Stimulated activated naive CD8-positive, alpha-beta T cell treated with anti-CD3 and anti-CD28 coated beads, Interleukin-15, amount 100 ng/mL, for 72 hours (primary cell): ENCODE results near the gene RAB28.

Source experiments
- ATAC-seq: fragments of 150-1000 bp; cut with Tn5 transposase; 2 replicates; pipeline ENCODE4 v1.10.0; 2021; ENCODE audit warnings: mild to moderate bottlenecking, moderate library complexity
- DNase-seq, 2 donors: peaks; one replicate each; pipeline ENCODE4 v3.0.0; 2021 to 2022
- H3K27ac Mint-ChIP-seq, 2 donors: one replicate each; pipeline ENCODE4 v1.8.0; 2022; ENCODE audit warnings: mild to moderate bottlenecking in 2 of 2, mixed read lengths in 2 of 2, moderate library complexity in 2 of 2
- H3K27me3 Mint-ChIP-seq: one replicate; pipeline ENCODE4 v1.8.0; 2022; ENCODE audit warnings: mixed read lengths
- H3K4me1 Mint-ChIP-seq: one replicate; pipeline ENCODE4 v1.8.0; 2022; ENCODE audit warnings: mild to moderate bottlenecking, mixed read lengths
- H3K4me3 Mint-ChIP-seq, 2 donors: one replicate each; pipeline ENCODE4 v1.8.0; 2022; ENCODE audit warnings: mild to moderate bottlenecking in 2 of 2, mixed read lengths in 2 of 2, moderate library complexity in 1 of 2
- H3K9me3 Mint-ChIP-seq, 2 donors: one replicate each; pipeline ENCODE4 v1.8.0; 2022; ENCODE audit warnings: mixed read lengths in 2 of 2

The RAB28 gene

GRCh38 chr4:13522282-13523104, 38.4 kb upstream of the RAB28 start:
- Mint-ChIP-seq H3K27me3 (peaks cover 67% of the 10 kb centered on the region), H3K9me3 (peaks cover 0 to 12% of the 10 kb centered on the region in 2 donors), H3K27ac (no peak overlapping the region), H3K4me3 (peak overlapping the region; percentile 55 to 82), H3K4me1 (peaks cover 29% of the 10 kb centered on the region)
- ATAC-seq (peak; percentile 71), DNase-seq (peak; percentile 37 to 42)

- ATAC-seq (no peak), DNase-seq (no peak)
- no peak overlapping the region for H3K4me3 Mint-ChIP-seq
- no peak overlapping the region for H3K27ac Mint-ChIP-seq
- H3K9me3 Mint-ChIP-seq = peaks cover 0 to 12% of the 10 kb centered on the region in 2 donors
- H3K27me3 Mint-ChIP-seq = peaks cover 57% of the 10 kb centered on the region
- peaks cover 24% of the 10 kb centered on the region for H3K4me1 Mint-ChIP-seq
These were observed 36.9 kb upstream of the RAB28 start for GRCh38 chr4:13521047-13521446.

DNA sequence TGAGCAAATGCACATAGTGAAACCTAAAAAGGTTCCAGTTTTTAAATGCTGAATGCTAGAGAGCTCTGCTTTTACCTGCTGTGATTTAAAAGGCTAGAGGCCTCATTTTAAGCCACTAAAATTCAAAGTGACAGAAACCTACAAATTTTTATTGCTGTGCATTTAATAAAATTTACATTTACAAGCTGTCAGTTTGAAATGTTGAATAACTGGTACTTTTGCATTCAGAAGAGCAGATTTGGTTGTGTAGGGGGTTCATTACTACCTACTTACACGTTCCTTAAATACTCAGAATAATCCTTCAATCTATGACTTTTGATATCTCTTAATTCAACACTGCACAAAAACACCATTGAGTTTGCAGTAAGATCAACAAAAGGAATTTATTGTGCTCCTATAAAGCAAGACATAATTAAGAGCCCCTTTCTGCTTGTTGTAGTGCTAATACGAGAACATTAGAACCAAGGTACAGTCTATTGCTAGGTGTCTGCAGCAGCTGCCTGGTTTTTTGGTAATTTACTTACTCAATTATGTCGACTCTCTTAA, 32.2 kb upstream of the RAB28 start:
- no peaks in the 10 kb centered on the region for H3K4me1 Mint-ChIP-seq
- DNase-seq (no peak), ATAC-seq (no peak)
- H3K4me3 Mint-ChIP-seq = no peak overlapping the region
- H3K9me3 Mint-ChIP-seq = no peaks in the 10 kb centered on the region
- peaks cover 37% of the 10 kb centered on the region for H3K27me3 Mint-ChIP-seq
- H3K27ac Mint-ChIP-seq = no peak overlapping the region

DNA sequence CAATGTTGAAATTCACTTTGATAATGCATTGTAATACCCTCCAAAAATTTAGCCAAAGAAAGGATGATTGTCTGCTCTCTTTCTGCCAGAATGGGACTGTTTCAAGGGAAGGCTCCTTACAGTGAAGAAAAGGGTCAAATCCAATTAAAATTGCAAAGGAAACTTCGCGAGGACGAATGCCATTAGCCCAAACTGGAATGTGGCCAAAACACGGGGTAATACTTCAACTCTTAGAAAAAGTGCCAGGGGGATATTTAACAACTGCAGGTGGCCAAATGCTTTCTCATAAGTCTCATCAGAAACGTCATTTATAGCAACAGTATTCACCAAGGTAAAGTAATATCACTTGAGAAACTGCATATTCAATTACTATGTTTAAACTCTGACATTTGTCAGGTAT, 31.1 kb upstream of the RAB28 start:
- no peaks in the 10 kb centered on the region for H3K4me1 Mint-ChIP-seq
- no peaks in the 10 kb centered on the region for H3K9me3 Mint-ChIP-seq
- H3K4me3 Mint-ChIP-seq = no peak overlapping the region
- peaks cover 46% of the 10 kb centered on the region for H3K27me3 Mint-ChIP-seq
- no peak overlapping the region for H3K27ac Mint-ChIP-seq
- no peak for ATAC-seq
- no peak for DNase-seq

- Mint-ChIP-seq H3K27ac (no peak overlapping the region), H3K4me3 (no peak overlapping the region), H3K4me1 (no peaks in the 10 kb centered on the region), H3K27me3 (peaks cover 46% of the 10 kb centered on the region), H3K9me3 (no peaks in the 10 kb centered on the region)
- no peak for ATAC-seq
- no peak for DNase-seq
These were observed 30.6 kb upstream of the RAB28 start for GRCh38 chr4:13514722-13515121.

- no peak overlapping the region for H3K4me3 Mint-ChIP-seq
- DNase-seq (no peak), ATAC-seq (no peak)
- H3K27ac Mint-ChIP-seq = no peak overlapping the region
- H3K9me3 Mint-ChIP-seq = no peaks in the 10 kb centered on the region
- peaks cover 34% of the 10 kb centered on the region for H3K27me3 Mint-ChIP-seq
- no peaks in the 10 kb centered on the region for H3K4me1 Mint-ChIP-seq
These were observed 27.0 kb upstream of the RAB28 start for GRCh38 chr4:13511101-13511500.

- Mint-ChIP-seq H3K27ac (no peak overlapping the region), H3K4me1 (no peaks in the 10 kb centered on the region), H3K4me3 (no peak overlapping the region), H3K27me3 (peaks cover 38% of the 10 kb centered on the region), H3K9me3 (no peaks in the 10 kb centered on the region)
- DNase-seq = no peak
- no peak for ATAC-seq
These were observed 25.3 kb upstream of the RAB28 start for GRCh38 chr4:13509442-13509841.

GRCh38 chr4:13504374-13504773, 20.2 kb upstream of the RAB28 start:
- Mint-ChIP-seq H3K4me1 (no peaks in the 10 kb centered on the region), H3K27ac (no peak overlapping the region), H3K4me3 (no peak overlapping the region), H3K9me3 (no peaks in the 10 kb centered on the region), H3K27me3 (peaks cover 33% of the 10 kb centered on the region)
- ATAC-seq (no peak), DNase-seq (no peak)

- peaks cover 26% of the 10 kb centered on the region for H3K27me3 Mint-ChIP-seq
- no peak overlapping the region for H3K27ac Mint-ChIP-seq
These were observed 14.3 kb upstream of the RAB28 start for GRCh38 chr4:13498469-13498868.

GRCh38 chr4:13496605-13497004, 12.5 kb upstream of the RAB28 start:
- Mint-ChIP-seq H3K27ac (no peak overlapping the region), H3K9me3 (no peaks in the 10 kb centered on the region), H3K4me3 (no peak overlapping the region), H3K4me1 (no peaks in the 10 kb centered on the region), H3K27me3 (peaks cover 29% of the 10 kb centered on the region)
- ATAC-seq = no peak
- no peak for DNase-seq

More at GRCh38 chr4:13498469-13498868, 14.3 kb upstream of the RAB28 start:
- no peaks in the 10 kb centered on the region for H3K9me3 Mint-ChIP-seq
- no peak for DNase-seq
- no peak overlapping the region for H3K4me3 Mint-ChIP-seq
- no peak for ATAC-seq
- H3K4me1 Mint-ChIP-seq = no peaks in the 10 kb centered on the region

DNA sequence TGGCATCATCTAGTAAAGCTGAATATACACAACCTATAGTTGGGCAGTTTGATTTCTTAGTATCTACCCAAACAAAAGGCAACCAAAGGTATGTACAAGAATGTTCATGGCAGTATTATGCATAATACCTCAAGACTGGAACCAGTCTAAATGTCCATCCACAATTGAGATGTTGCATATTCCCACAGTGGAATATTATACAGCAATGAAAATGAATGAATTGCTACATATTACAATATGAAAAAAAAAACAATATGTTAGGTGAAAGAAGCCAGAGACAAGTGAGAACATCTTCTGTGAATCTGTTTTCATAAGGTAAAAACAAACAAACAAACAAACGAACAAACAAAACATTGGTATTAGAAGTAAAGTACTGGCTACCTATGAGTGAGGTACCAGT, 11.6 kb upstream of the RAB28 start:
- Mint-ChIP-seq H3K27me3 (peaks cover 29% of the 10 kb centered on the region), H3K9me3 (no peaks in the 10 kb centered on the region), H3K4me3 (no peak overlapping the region), H3K4me1 (no peaks in the 10 kb centered on the region), H3K27ac (no peak overlapping the region)
- no peak for ATAC-seq
- DNase-seq = no peak

DNA sequence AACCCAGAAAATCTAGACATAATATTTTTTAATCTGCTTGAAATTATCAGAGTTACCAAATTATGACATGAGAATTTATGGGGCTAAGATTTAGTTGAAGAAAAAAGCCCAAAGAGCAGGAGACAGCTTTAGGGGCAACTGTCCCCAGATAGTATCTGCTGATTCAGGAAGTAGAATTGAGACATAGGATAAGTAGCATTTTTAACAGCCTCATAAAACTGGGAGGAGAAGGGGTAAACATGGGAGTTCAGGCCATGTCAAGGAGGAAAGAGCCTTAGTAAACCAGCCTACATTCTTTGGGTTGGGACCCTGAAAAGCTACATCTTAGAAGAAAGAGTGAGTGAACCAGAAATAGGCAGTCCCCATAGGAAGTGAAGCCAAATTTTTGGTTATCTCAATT, 9.7 kb upstream of the RAB28 start:
- no peak for ATAC-seq
- DNase-seq = no peak
- Mint-ChIP-seq H3K4me1 (no peaks in the 10 kb centered on the region), H3K27me3 (peaks cover 39% of the 10 kb centered on the region), H3K27ac (no peak overlapping the region), H3K9me3 (no peaks in the 10 kb centered on the region), H3K4me3 (no peak overlapping the region)

GRCh38 chr4:13492747-13493146, 8.6 kb upstream of the RAB28 start:
- H3K27ac Mint-ChIP-seq = peak overlapping the region in 1 of 2 donors; percentile 52
- H3K4me1 Mint-ChIP-seq = no peaks in the 10 kb centered on the region
- H3K4me3 Mint-ChIP-seq = no peak overlapping the region
- ATAC-seq (no peak), DNase-seq (no peak)
- H3K9me3 Mint-ChIP-seq = no peaks in the 10 kb centered on the region
- H3K27me3 Mint-ChIP-seq = peaks cover 42% of the 10 kb centered on the region

GRCh38 chr4:13484749-13485221, 645 bp upstream of the RAB28 start:
- H3K4me3 Mint-ChIP-seq = peak overlapping the region; percentile 85 to 88
- H3K9me3 Mint-ChIP-seq = no peaks in the 10 kb centered on the region
- peak overlapping the region; percentile 99 for H3K27ac Mint-ChIP-seq
- peaks cover 17% of the 10 kb centered on the region for H3K4me1 Mint-ChIP-seq
- H3K27me3 Mint-ChIP-seq = peaks cover 13% of the 10 kb centered on the region
- DNase-seq = no peak
- ATAC-seq = peak; percentile 64

- peak; percentile 30 for ATAC-seq
- Mint-ChIP-seq H3K4me1 (peaks cover 17% of the 10 kb centered on the region), H3K27ac (peak overlapping the region; percentile 99), H3K4me3 (peak overlapping the region; percentile 85 to 88), H3K27me3 (peaks cover 3% of the 10 kb centered on the region), H3K9me3 (no peaks in the 10 kb centered on the region)
- DNase-seq = no peak
These were observed 395 bp downstream of the RAB28 start for GRCh38 chr4:13483768-13484121.

DNA sequence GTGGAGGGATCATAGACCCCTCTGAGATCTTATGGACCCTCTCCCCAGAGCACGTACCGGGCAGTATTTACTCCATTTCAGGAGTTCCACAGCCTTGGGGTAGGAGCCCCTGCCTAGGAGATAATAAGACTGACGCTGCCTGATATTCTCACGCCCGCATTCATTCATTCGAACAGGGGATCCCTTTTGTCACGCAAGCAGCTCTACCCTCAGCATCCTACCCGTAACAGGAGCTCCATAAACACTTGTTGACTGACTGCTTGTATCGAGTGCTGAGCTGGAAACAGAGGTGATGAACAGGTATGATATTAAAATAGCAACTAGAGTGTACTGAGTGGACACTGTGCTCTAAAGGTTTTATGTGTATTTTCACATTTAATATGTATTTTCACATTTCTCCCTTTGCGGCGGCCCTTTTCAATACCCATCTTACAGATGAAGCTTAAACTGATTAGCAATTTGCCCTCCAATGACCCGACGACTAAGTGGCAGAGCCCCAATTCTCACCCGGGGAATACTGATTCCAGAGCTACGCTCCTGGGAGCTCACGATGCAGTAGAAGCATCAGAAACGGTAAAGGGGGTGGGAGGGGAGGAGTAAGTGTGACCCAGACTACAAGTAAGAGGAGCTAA, 888 bp downstream of the RAB28 start:
- peak overlapping the region; percentile 82 to 99 for H3K27ac Mint-ChIP-seq
- peaks cover 17% of the 10 kb centered on the region for H3K4me1 Mint-ChIP-seq
- no peaks in the 10 kb centered on the region for H3K9me3 Mint-ChIP-seq
- H3K4me3 Mint-ChIP-seq = peak overlapping the region; percentile 85 to 88
- ATAC-seq = no peak
- no peak for DNase-seq
- H3K27me3 Mint-ChIP-seq = no peaks in the 10 kb centered on the region
